Measurements from ENCODE around the gene AP3M1.

GRCh38 chr10:74117738-74118137 is 32.9 kb downstream of the AP3M1 start:
- TF ChIP-seq EP300 (IDR thresholded peaks at IDR 0.05; ENCODE audit: borderline replicate concordance) (no peak), TAF1 (IDR thresholded peaks at IDR 0.05; ENCODE audit: low read depth) (no peak), REST (IDR thresholded peaks at IDR 0.05; ENCODE audit: low read depth) (no peak), CREB1 (IDR thresholded peaks at IDR 0.05; ENCODE audit: low read depth) (no peak)
